ENCODE results near the gene SMIM24. TPM values are rescaled to one million over a fixed set of nuclear protein-coding genes. Genes with fewer than 3 reads are reported as not detected.
"Not testable (repeated sequence)": the region's sequence is repeated elsewhere in the genome, so short reads cannot be mapped to it uniquely, and the experiment has no call there.

SMIM24 gene
- total RNA-seq, 2 experiments from 2014 or later, result 1.6 to 3.8 TPM

- ATAC-seq, result no peak
- intact Hi-C loops (cut with micrococcal nuclease), result loop anchor here (5.0 kb wide), 1 partner anchor 105 kb away; no protein-coding TSS in a partner anchor
- H3K27ac Mint-ChIP-seq, result no peak overlapping the region
- peaks cover 14% of the 10 kb centered on the region for H3K4me1 Mint-ChIP-seq (ENCODE audit: low read depth)
- no peak overlapping the region for H3K4me3 Mint-ChIP-seq
- H3K27me3 Mint-ChIP-seq, result no peaks in the 10 kb centered on the region
- CTCF ChIA-PET, result interaction anchor here (1.2 to 3.4 kb wide), 6 partner anchors 9 to 127 kb away, joined by 3 to 16 read pairs (median 5); no protein-coding TSS in a partner anchor
- peaks cover 23% of the 10 kb centered on the region for H3K36me3 Mint-ChIP-seq (ENCODE audit: low read depth)
- no peak for DNase-seq
- no peak for TF ChIP-seq CTCF (IDR thresholded peaks at IDR 0.05)
- POLR2A ChIA-PET, result interaction anchor here (0.7 to 1.1 kb wide), 2 partner anchors 74 to 89 kb away, joined by 3 read pairs; no protein-coding TSS in a partner anchor
- H3K9me3 Mint-ChIP-seq, result peaks cover 1% of the 10 kb centered on the region
Measured at GRCh38 chr19:3431760-3432397, 48.4 kb downstream of the SMIM24 start.

- H3K27ac Mint-ChIP-seq, ATAC-seq, DNase-seq, POLR2A ChIA-PET, H3K27me3 Mint-ChIP-seq, H3K9me3 Mint-ChIP-seq, H3K4me3 Mint-ChIP-seq: not testable (repeated sequence)
- intact Hi-C loops (cut with micrococcal nuclease), result loop anchor here (5.0 kb wide), 1 partner anchor 103 kb away; no protein-coding TSS in a partner anchor
- Mint-ChIP-seq H3K4me1 (ENCODE audit: low read depth) (peaks cover 10% of the 10 kb centered on the region), H3K36me3 (ENCODE audit: low read depth) (peaks cover 25% of the 10 kb centered on the region)
- CTCF ChIA-PET, result interaction anchor here (1.3 to 3.4 kb wide), 20 partner anchors 10 to 125 kb away, joined by 3 to 22 read pairs (median 8); partner anchors contain the start of gene SMIM44
Measured at GRCh38 chr19:3430366-3430680, 50.0 kb downstream of the SMIM24 start.

GRCh38 chr19:3426433-3426832 lies 53.9 kb downstream of the SMIM24 start:
- H3K4me1 Mint-ChIP-seq (ENCODE audit: low read depth), result no peaks in the 10 kb centered on the region
- intact Hi-C loops (cut with micrococcal nuclease), result no loop called here
- no peak for ATAC-seq
- H3K36me3 Mint-ChIP-seq (ENCODE audit: low read depth), result peaks cover 8% of the 10 kb centered on the region
- DNase-seq, result no peak
- ChIA-PET POLR2A (no interaction called here), CTCF (interaction anchor here (1.1 kb wide), 2 partner anchors 83 to 122 kb away, joined by 3 read pairs; no protein-coding TSS in a partner anchor)
- no peaks in the 10 kb centered on the region for H3K9me3 Mint-ChIP-seq
- no peak overlapping the region for H3K4me3 Mint-ChIP-seq
- no peaks in the 10 kb centered on the region for H3K27me3 Mint-ChIP-seq
- no peak for TF ChIP-seq CTCF (IDR thresholded peaks at IDR 0.05)
- no peak overlapping the region for H3K27ac Mint-ChIP-seq

Other genes with a start within 250 kb of the SMIM24 start
- gene NFIC, start 113.9 kb downstream of the SMIM24 start, total RNA-seq, result 10 to 100 TPM; 19.0 to 20.8 TPM
- not detected for gene SMIM44, start 2.9 kb upstream of the SMIM24 start, total RNA-seq
- 10 to 100 TPM; 15.7 to 17.0 TPM for gene DOHH, start 20.1 kb upstream of the SMIM24 start, total RNA-seq
- gene FZR1, start 25.8 kb upstream of the SMIM24 start, total RNA-seq, result 10 to 100 TPM; 39.9 to 40.9 TPM
- gene TEKTIP1, start 58.6 kb upstream of the SMIM24 start, total RNA-seq, result 1 to 10 TPM; 1.6 to 2.4 TPM
- 10 to 100 TPM; 62.4 to 63.5 TPM for gene MFSD12, start 77.1 kb upstream of the SMIM24 start, total RNA-seq
- gene HMG20B, start 92.4 kb upstream of the SMIM24 start, total RNA-seq, result 10 to 100 TPM; 42.7 to 47.3 TPM
- gene GIPC3, start 105.0 kb upstream of the SMIM24 start, total RNA-seq, result under 1 TPM; 0.09 to 0.14 TPM
- 1 to 10 TPM; 2.7 to 3.0 TPM for gene TBXA2R, start 126.3 kb upstream of the SMIM24 start, total RNA-seq
- 10 to 100 TPM; 25.9 to 28.5 TPM for gene CACTIN, start 146.3 kb upstream of the SMIM24 start, total RNA-seq
- gene PIP5K1C, start 219.9 kb upstream of the SMIM24 start, total RNA-seq, result 10 to 100 TPM; 20.4 to 22.2 TPM
- 1 to 10 TPM in 1 of 2 experiments, under 1 TPM in 1; 0.69 to 2.4 TPM for gene TJP3, start 227.9 kb upstream of the SMIM24 start, total RNA-seq

Measured in activated CD8-positive, alpha-beta T cell treated with anti-CD3 and anti-CD28 coated beads for 36 hours (primary cell).